HepG2 (cell line): ENCODE measurements around the gene RAB17. TPM values are rescaled to one million over a fixed set of nuclear protein-coding genes. Genes with fewer than 3 reads are reported as not detected.

ENCODE experiments used
- ARID4A ChIP-seq: sonication (generic); formaldehyde crosslinking; IDR thresholded peaks from 2 replicates; pipeline ENCODE4 v1.5.0; 2020; ENCODE audit warnings: mild to moderate bottlenecking, missing genetic modification reagents, borderline replicate concordance
- JUND ChIP-seq: sonication (generic); formaldehyde crosslinking; IDR thresholded peaks from 2 replicates; pipeline ENCODE4 v1.8.0; 2022; ENCODE audit warnings: mild to moderate bottlenecking, missing genetic modification reagents
- MTA1 ChIP-seq: sonication (generic); formaldehyde crosslinking; IDR thresholded peaks from 2 replicates; pipeline ENCODE4 v1.4.0; 2020; ENCODE audit warnings: missing genetic modification reagents, mild to moderate bottlenecking, borderline replicate concordance
- SRSF1 ChIP-seq: fragments of 200-400 bp; formaldehyde crosslinking; optimal IDR thresholded peaks from 2 replicates; pipeline ENCODE3; 2017; ENCODE audit warnings: mild to moderate bottlenecking, low read depth, low read length, moderate library complexity
- ZBTB38 ChIP-seq: sonication (generic); formaldehyde crosslinking; IDR thresholded peaks from 2 replicates; pipeline ENCODE4 v1.5.1; 2020; ENCODE audit warnings: mild to moderate bottlenecking, missing genetic modification reagents
- ZBTB4 ChIP-seq: sonication (generic); formaldehyde crosslinking; IDR thresholded peaks from 2 replicates; pipeline ENCODE4 v1.4.0; 2020; ENCODE audit warnings: missing genetic modification reagents, mild to moderate bottlenecking, borderline replicate concordance
- ZNF281 ChIP-seq: sonication (generic); formaldehyde crosslinking; IDR thresholded peaks from 2 replicates; pipeline ENCODE4 v1.4.0; 2020; ENCODE audit warnings: missing genetic modification reagents, borderline replicate concordance
- ZNF331 ChIP-seq: sonication (generic); formaldehyde crosslinking; IDR thresholded peaks from 2 replicates; pipeline ENCODE4 v1.4.0; 2020; ENCODE audit warnings: missing genetic modification reagents
- ZNF670 ChIP-seq: sonication (generic); formaldehyde crosslinking; IDR thresholded peaks from 2 replicates; pipeline ENCODE4 v1.8.0; 2022; ENCODE audit warnings: mild to moderate bottlenecking, missing genetic modification reagents, borderline replicate concordance
- ZNF784 ChIP-seq: sonication (generic); formaldehyde crosslinking; IDR thresholded peaks from 2 replicates; pipeline ENCODE4 v1.5.1; 2020; ENCODE audit warnings: missing genetic modification reagents, mild to moderate bottlenecking, borderline replicate concordance
- polyA plus RNA-seq, 8 experiments: library from polyadenylated mRNA; depleted of rRNA in 3 of 8; stranded (reverse) in 7 of 8; unstranded in 1 of 8; fragments of >200 nt; fragmentation: Illumina TruSeq in 4 of 8; extraction: Trizol in 4 of 8; gene quantifications; 2 replicates each; pipeline versions ENCODE4 v1.2.1 to v1.2.3, GENCODE V29; 2011 to 2016; ENCODE audit warnings: low read depth in 4 of 8, missing spikeins in 1 of 8, mixed read lengths in 1 of 8; ENCODE audit not compliant: insufficient read depth in 1 of 8
- total RNA-seq, 5 experiments: library from RNA; depleted of rRNA; stranded (reverse); fragments of >200 nt; fragmentation: Illumina TruSeq; extraction: Trizol; gene quantifications; 2 replicates each; pipeline ENCODE4 v1.2.3, GENCODE V29; 2016; ENCODE audit warnings: low read depth in 1 of 5
- TF ChIP-seq, protein P1 (sequence below): sonication (generic); formaldehyde crosslinking; IDR thresholded peaks from 2 replicates; pipeline ENCODE4 v1.4.0; 2020; ENCODE audit warnings: missing genetic modification reagents, mild to moderate bottlenecking, borderline replicate concordance
- TF ChIP-seq, protein P2 (sequence below): sonication (generic); formaldehyde crosslinking; IDR thresholded peaks from 2 replicates; pipeline ENCODE4 v1.5.0; 2020; ENCODE audit warnings: mild to moderate bottlenecking, missing genetic modification reagents, moderate library complexity

RAB17 gene
- total and polyA plus RNA-seq, 2 of the 13 experiments (the other 11 are each of a cell fraction or from before 2014, with no cell fraction given) = 68.0 to 124 TPM

DNA sequence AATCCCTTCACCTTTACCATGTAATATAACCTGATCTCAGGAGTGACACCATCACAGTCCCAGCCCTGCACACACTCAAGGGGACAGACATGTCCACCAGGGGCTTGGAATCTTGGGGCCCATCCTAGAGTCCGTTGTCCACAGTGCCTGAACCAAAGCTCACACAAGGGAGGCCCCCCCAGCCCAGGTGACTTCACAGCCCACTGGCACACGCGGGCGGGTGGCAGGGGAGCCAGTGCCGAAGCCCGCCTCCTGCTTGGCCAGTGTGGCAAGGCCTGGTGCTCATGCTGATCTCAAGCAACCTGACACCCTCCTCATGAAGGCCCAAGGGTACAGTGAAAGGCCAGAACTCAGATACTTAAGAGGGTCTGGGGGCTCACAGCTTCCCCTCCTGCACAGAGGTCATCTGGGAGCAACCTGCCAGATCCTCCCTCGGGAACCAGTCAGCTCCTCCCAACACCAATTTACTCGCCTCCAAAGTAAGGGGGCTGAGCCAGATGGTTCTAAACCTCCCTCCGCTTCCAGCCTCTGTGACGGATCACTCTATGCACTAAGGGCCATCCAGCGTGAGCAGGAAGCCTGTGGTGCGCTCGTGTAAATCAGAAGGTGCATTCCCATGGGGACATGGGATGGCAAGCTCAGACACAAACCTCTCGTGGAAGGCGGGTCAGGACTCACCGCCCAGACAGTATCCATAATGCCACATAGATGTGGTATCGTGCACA is 3.2 kb upstream of the RAB17 start (continued):
- no peak for TF ChIP-seq JUND (CRISPR knock-in tag)
- TF ChIP-seq, protein P1, sequence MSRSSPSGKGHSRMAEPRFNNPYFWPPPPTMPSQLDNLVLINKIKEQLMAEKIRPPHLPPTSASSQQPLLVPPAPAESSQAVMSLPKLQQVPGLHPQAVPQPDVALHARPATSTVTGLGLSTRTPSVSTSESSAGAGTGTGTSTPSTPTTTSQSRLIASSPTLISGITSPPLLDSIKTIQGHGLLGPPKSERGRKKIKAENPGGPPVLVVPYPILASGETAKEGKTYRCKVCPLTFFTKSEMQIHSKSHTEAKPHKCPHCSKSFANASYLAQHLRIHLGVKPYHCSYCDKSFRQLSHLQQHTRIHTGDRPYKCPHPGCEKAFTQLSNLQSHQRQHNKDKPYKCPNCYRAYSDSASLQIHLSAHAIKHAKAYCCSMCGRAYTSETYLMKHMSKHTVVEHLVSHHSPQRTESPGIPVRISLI (CRISPR knock-in tag) = no peak; the same call in 1 of the 2 replicates
- TF ChIP-seq ARID4A (CRISPR knock-in tag) = no peak
- TF ChIP-seq SRSF1 = no peak
- TF ChIP-seq MTA1 (CRISPR knock-in tag) = 0 out of 2 replicates have a peak, but pooled peaks have one; percentile 37
- no peak for TF ChIP-seq ZNF784 (CRISPR knock-in tag)
- TF ChIP-seq ZNF281 (CRISPR knock-in tag) = no peak
- TF ChIP-seq, protein P2, sequence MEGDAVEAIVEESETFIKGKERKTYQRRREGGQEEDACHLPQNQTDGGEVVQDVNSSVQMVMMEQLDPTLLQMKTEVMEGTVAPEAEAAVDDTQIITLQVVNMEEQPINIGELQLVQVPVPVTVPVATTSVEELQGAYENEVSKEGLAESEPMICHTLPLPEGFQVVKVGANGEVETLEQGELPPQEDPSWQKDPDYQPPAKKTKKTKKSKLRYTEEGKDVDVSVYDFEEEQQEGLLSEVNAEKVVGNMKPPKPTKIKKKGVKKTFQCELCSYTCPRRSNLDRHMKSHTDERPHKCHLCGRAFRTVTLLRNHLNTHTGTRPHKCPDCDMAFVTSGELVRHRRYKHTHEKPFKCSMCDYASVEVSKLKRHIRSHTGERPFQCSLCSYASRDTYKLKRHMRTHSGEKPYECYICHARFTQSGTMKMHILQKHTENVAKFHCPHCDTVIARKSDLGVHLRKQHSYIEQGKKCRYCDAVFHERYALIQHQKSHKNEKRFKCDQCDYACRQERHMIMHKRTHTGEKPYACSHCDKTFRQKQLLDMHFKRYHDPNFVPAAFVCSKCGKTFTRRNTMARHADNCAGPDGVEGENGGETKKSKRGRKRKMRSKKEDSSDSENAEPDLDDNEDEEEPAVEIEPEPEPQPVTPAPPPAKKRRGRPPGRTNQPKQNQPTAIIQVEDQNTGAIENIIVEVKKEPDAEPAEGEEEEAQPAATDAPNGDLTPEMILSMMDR (CRISPR knock-in tag) = 0 out of 2 replicates have a peak, but pooled peaks have one; percentile 3
- TF ChIP-seq ZBTB4 (CRISPR knock-in tag) = peak; percentile 33; the same call in 1 of the 2 replicates
- no peak for TF ChIP-seq ZNF331 (CRISPR knock-in tag)
- peak; percentile 69 for TF ChIP-seq ZBTB38 (CRISPR knock-in tag)
- TF ChIP-seq ZNF670 (CRISPR knock-in tag) = no peak
